ENCODE measurements around the gene LENEP. TPM values are rescaled to one million over a fixed set of nuclear protein-coding genes. Genes with fewer than 3 reads are reported as not detected.
"Not testable (repeated sequence)": the region's sequence is repeated elsewhere in the genome, so short reads cannot be mapped to it uniquely, and the experiment has no call there.

Gene LENEP
- total RNA-seq, 1 donor from 2014 or later: 0.72 TPM

- no peaks in the 10 kb centered on the region for H3K36me3 Mint-ChIP-seq (ENCODE audit: low read depth)
- no peak overlapping the region for H3K27ac Mint-ChIP-seq (ENCODE audit: unreplicated experiment)
- no peak for TF ChIP-seq CTCF (IDR thresholded peaks at IDR 0.05)
Measured at GRCh38 chr1:154982341-154982740, 11.0 kb upstream of the LENEP start.

GRCh38 chr1:154982897-154983648 is 10.3 kb upstream of the LENEP start, which contains the start of gene FLAD1:
TSS of gene FLAD1 (plus strand) at chr1:154983344. CDS start at chr1:154983695, 351 bp downstream.
- H3K4me1 Mint-ChIP-seq (ENCODE audit: low read depth): peaks cover 6% of the 10 kb centered on the region
- peak; percentile 96 for DNase-seq (ENCODE audit: low spot score)
- no peaks in the 10 kb centered on the region for H3K36me3 Mint-ChIP-seq (ENCODE audit: low read depth)
- no peak within 1 kb of the TSS for H3K27ac Mint-ChIP-seq (ENCODE audit: unreplicated experiment)
- no peak for TF ChIP-seq CTCF (IDR thresholded peaks at IDR 0.05)
- H3K4me3 Mint-ChIP-seq (ENCODE audit: unreplicated experiment): no peak within 1 kb of the TSS
- H3K9me3 Mint-ChIP-seq (ENCODE audit: low read depth): no peaks in the 10 kb centered on the region
- no peaks in the 10 kb centered on the region for H3K27me3 Mint-ChIP-seq (ENCODE audit: low read depth)

More at GRCh38 chr1:154982341-154982740, 11.0 kb upstream of the LENEP start:
- H3K4me1 Mint-ChIP-seq (ENCODE audit: low read depth): peaks cover 8% of the 10 kb centered on the region
- H3K27me3 Mint-ChIP-seq (ENCODE audit: low read depth): no peaks in the 10 kb centered on the region
- H3K4me3 Mint-ChIP-seq (ENCODE audit: unreplicated experiment): no peak overlapping the region
- H3K9me3 Mint-ChIP-seq (ENCODE audit: low read depth): no peaks in the 10 kb centered on the region
- no peak for DNase-seq (ENCODE audit: low spot score)

GRCh38 chr1:154983776-154984466 is 9.5 kb upstream of the LENEP start:
- DNase-seq (ENCODE audit: low spot score): peak; percentile 58
- Mint-ChIP-seq H3K9me3 (ENCODE audit: low read depth) (no peaks in the 10 kb centered on the region), H3K4me3 (ENCODE audit: unreplicated experiment) (no peak overlapping the region), H3K36me3 (ENCODE audit: low read depth) (peaks cover 3% of the 10 kb centered on the region), H3K4me1 (ENCODE audit: low read depth) (peaks cover 6% of the 10 kb centered on the region), H3K27me3 (ENCODE audit: low read depth) (no peaks in the 10 kb centered on the region), H3K27ac (ENCODE audit: unreplicated experiment) (no peak overlapping the region)
- no peak for TF ChIP-seq CTCF (IDR thresholded peaks at IDR 0.05)

- not testable (repeated sequence) for H3K27me3 Mint-ChIP-seq (ENCODE audit: low read depth); DNase-seq (ENCODE audit: low spot score); H3K9me3 Mint-ChIP-seq (ENCODE audit: low read depth); H3K27ac Mint-ChIP-seq (ENCODE audit: unreplicated experiment); H3K4me1 Mint-ChIP-seq (ENCODE audit: low read depth); H3K4me3 Mint-ChIP-seq (ENCODE audit: unreplicated experiment); H3K36me3 Mint-ChIP-seq (ENCODE audit: low read depth)
Measured at GRCh38 chr1:154986736-154987135, 6.7 kb upstream of the LENEP start.

GRCh38 chr1:154987326-154987725 is 6.1 kb upstream of the LENEP start:
- Mint-ChIP-seq H3K9me3 (ENCODE audit: low read depth) (no peaks in the 10 kb centered on the region), H3K27ac (ENCODE audit: unreplicated experiment) (no peak overlapping the region), H3K4me3 (ENCODE audit: unreplicated experiment) (no peak overlapping the region), H3K27me3 (ENCODE audit: low read depth) (no peaks in the 10 kb centered on the region), H3K4me1 (ENCODE audit: low read depth) (peaks cover 6% of the 10 kb centered on the region), H3K36me3 (ENCODE audit: low read depth) (peaks cover 7% of the 10 kb centered on the region)
- DNase-seq (ENCODE audit: low spot score): no peak
- no peak for TF ChIP-seq CTCF (IDR thresholded peaks at IDR 0.05)
